Nephron progenitor cell (in vitro differentiated cells): ENCODE data around the gene PRCP.
"Not testable (repeated sequence)": the region's sequence is repeated elsewhere in the genome, so short reads cannot be mapped to it uniquely, and the experiment has no call there.

Experiments used
- DNase-seq: peaks from one replicate; pipeline ENCODE4 v3.0.0; 2021
- H3K27ac Mint-ChIP-seq: 2 replicates; pipeline ENCODE4 v1.8.0; 2021; ENCODE audit warnings: mild to moderate bottlenecking, moderate library complexity, mixed read lengths
- H3K27me3 Mint-ChIP-seq: 2 replicates; pipeline ENCODE4 v1.8.0; 2021; ENCODE audit warnings: mild to moderate bottlenecking, low read depth, mixed read lengths; ENCODE audit not compliant: poor library complexity
- H3K36me3 Mint-ChIP-seq: 2 replicates; pipeline ENCODE4 v1.8.0; 2021; ENCODE audit warnings: low read depth, mixed read lengths
- H3K4me1 Mint-ChIP-seq: 2 replicates; pipeline ENCODE4 v1.8.0; 2021; ENCODE audit warnings: mixed read lengths
- H3K4me3 Mint-ChIP-seq: 2 replicates; pipeline ENCODE4 v1.8.0; 2021; ENCODE audit warnings: mild to moderate bottlenecking, moderate library complexity, mixed read lengths
- H3K9me3 Mint-ChIP-seq: 2 replicates; pipeline ENCODE4 v1.8.0; 2021; ENCODE audit warnings: mild to moderate bottlenecking, moderate library complexity, mixed read lengths
- TF ChIP-seq, protein P1 (sequence below): fragments of 200-600 bp; sonication (generic); IDR thresholded peaks from 2 replicates; pipeline ENCODE4 v1.5.0; 2021; ENCODE audit warnings: antibody characterized with exemption

PRCP gene

DNA sequence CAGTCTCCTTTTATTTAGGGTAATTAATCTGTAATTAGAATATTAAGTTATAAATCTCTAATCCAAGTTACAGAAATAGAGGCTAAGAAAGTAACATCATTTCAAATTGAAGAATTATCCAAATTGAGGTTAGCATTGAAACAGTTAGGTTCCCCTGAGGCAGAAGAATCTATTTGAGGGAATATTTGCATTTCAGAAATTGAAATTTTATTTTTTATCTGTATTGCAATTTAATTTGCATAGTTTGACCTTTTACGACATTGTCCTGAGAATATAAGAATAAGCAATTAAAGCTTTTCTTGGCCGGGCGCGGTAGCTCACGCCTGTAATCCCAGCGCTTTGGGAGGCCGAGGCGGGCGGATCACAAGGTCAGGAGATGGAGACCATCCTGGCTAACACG lies 28.9 kb upstream of the PRCP start:
- Mint-ChIP-seq H3K27ac (no peak overlapping the region), H3K4me3 (no peak overlapping the region), H3K27me3 (no peaks in the 10 kb centered on the region), H3K9me3 (no peaks in the 10 kb centered on the region), H3K36me3 (peaks cover 45% of the 10 kb centered on the region), H3K4me1 (no peaks in the 10 kb centered on the region)
- no peak for DNase-seq
- TF ChIP-seq, protein P1, sequence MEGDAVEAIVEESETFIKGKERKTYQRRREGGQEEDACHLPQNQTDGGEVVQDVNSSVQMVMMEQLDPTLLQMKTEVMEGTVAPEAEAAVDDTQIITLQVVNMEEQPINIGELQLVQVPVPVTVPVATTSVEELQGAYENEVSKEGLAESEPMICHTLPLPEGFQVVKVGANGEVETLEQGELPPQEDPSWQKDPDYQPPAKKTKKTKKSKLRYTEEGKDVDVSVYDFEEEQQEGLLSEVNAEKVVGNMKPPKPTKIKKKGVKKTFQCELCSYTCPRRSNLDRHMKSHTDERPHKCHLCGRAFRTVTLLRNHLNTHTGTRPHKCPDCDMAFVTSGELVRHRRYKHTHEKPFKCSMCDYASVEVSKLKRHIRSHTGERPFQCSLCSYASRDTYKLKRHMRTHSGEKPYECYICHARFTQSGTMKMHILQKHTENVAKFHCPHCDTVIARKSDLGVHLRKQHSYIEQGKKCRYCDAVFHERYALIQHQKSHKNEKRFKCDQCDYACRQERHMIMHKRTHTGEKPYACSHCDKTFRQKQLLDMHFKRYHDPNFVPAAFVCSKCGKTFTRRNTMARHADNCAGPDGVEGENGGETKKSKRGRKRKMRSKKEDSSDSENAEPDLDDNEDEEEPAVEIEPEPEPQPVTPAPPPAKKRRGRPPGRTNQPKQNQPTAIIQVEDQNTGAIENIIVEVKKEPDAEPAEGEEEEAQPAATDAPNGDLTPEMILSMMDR, result no peak

- no peaks in the 10 kb centered on the region for H3K4me1 Mint-ChIP-seq
- no peaks in the 10 kb centered on the region for H3K9me3 Mint-ChIP-seq
- peaks cover 42% of the 10 kb centered on the region for H3K36me3 Mint-ChIP-seq
- peak; percentile 16 for DNase-seq
- H3K27ac Mint-ChIP-seq, result no peak overlapping the region
- H3K4me3 Mint-ChIP-seq, result no peak overlapping the region
- H3K27me3 Mint-ChIP-seq, result no peaks in the 10 kb centered on the region
- TF ChIP-seq, protein P1, result peak; percentile 77
Observed at GRCh38 chr11:82927264-82927880, 27.1 kb upstream of the PRCP start.

DNA sequence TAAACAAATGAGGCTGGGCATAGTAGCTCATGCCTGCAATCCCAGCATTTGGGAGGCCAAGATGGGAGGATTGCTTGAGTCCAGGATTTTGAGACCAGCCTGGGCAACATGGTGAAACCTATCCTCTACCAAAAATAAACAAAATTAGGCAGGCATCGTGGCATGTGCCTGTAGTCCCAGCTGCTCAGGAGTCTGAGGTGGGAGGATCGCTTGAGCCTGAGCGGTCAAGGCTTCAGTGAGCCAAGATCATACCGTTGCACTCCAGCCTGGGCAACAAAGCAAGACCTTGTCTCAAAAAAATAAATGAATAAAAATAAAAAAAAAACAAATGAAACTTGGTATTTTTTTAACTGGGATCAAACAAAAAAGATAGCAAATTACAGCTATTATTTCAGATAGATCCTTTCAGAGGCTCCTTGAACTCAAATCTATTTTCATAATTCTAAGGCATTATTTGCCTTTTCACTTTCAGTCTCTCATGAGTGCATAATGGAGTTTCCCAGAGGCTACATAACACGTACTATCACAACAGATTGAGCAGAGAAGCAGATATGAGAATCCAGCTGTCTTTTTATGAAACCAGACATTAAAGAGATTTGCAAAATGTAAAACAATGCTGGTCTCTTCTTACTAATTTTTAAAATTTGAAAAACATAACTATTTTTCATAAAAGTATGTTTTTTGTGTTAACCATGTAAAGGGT lies 24.4 kb upstream of the PRCP start:
- Mint-ChIP-seq H3K4me3 (no peak overlapping the region), H3K27me3 (no peaks in the 10 kb centered on the region), H3K36me3 (peaks cover 59% of the 10 kb centered on the region), H3K4me1 (no peaks in the 10 kb centered on the region), H3K27ac (no peak overlapping the region), H3K9me3 (peaks cover 7% of the 10 kb centered on the region)
- TF ChIP-seq, protein P1, result no peak
- DNase-seq, result no peak

DNA sequence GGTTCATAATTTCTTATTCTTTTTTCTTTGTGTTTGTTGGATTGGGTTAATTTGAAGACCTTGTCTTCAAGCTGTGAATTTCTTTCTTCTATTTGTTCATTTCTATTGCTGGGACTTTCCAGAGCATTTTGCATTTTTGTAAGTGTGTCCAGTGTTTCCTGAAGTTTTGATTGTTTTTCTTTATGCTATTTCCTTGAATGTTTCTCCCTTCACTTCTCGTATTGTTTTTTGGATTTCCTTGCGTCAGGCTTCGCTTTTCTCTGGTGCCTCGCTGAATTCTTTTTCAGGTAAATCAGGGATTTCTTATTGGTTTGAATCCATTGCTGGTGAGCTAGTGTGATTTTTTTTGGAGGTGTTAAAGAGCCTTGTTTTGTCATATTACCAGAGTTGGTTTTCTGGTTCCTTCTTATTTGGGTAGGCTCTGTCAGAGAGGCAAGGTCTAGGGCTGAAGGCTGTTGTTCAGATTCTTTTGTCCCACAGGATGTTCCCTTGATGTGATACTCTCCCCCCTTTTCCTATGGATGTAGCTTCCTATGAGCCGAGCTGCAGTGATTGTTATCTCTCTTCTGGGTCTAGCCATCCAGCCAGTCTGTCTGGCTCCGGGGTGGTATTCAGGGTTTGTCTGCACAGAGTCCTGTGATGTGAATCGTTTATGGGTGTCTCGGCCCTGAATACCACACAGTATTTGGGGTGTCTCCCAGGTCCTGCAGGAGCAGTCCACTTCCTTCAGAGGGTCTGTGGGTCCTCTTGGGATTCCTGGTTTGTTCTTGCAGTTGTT lies 22.4 kb upstream of the PRCP start:
- not testable (repeated sequence) for H3K27ac Mint-ChIP-seq, DNase-seq
- H3K36me3 Mint-ChIP-seq, result peaks cover 70% of the 10 kb centered on the region

DNA sequence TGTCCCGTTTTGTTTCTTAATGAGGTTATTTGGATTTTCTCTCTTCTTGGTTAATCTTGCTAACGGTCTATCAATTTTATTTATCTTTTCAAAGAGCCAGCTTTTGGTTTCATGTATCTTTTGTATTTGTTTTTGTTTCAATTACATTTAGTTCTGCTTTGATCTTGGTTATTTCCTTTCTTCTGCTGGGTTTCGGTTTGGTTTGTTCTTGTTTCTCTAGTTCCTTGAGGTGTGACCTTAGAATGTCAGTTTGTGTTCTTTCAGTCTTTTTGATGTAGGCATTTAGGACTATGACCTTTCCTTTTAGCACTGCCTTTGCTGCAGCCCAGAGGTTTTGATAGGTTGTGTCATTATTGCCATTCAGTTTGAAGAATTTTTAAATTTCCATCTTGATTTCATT lies 20.0 kb upstream of the PRCP start:
- H3K9me3 Mint-ChIP-seq, result peaks cover 26% of the 10 kb centered on the region
- not testable (repeated sequence) for H3K27me3 Mint-ChIP-seq, H3K4me3 Mint-ChIP-seq, DNase-seq, H3K4me1 Mint-ChIP-seq
- peaks cover 92% of the 10 kb centered on the region for H3K36me3 Mint-ChIP-seq
- peak overlapping the region; percentile 4 for H3K27ac Mint-ChIP-seq

More for the DNA sequence above, 22.4 kb upstream of the PRCP start:
- not testable (repeated sequence) for H3K4me1 Mint-ChIP-seq, H3K27me3 Mint-ChIP-seq, H3K4me3 Mint-ChIP-seq
- H3K9me3 Mint-ChIP-seq, result peaks cover 24% of the 10 kb centered on the region

DNA sequence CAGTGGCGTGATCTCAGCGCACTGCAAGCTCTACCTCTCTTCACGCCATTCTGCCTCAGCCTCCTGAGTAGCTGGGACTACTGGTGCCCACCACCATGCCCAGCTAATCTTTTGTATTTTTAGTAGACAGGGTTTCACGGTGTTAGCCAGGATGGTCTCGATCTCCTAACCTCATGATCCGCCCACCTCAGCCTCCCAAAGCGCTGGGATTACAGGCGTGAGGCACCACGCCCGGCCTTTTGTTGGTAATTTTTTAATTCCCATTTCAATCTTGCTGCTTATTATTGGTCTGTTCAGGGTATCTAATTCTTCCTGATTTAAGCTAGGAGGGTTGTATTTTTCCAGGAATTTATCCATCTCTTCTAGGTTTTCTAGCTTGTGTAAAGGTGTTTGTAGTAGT lies 19.6 kb upstream of the PRCP start:
- Mint-ChIP-seq H3K27ac (peak overlapping the region; percentile 4), H3K9me3 (peaks cover 26% of the 10 kb centered on the region), H3K36me3 (peaks cover 93% of the 10 kb centered on the region)
- H3K4me1 Mint-ChIP-seq, DNase-seq, H3K27me3 Mint-ChIP-seq, H3K4me3 Mint-ChIP-seq: not testable (repeated sequence)

GRCh38 chr11:82909015-82909640 lies 8.9 kb upstream of the PRCP start:
- no peak for DNase-seq
- peaks cover 34% of the 10 kb centered on the region for H3K9me3 Mint-ChIP-seq
- H3K4me3 Mint-ChIP-seq, result no peak overlapping the region
- no peaks in the 10 kb centered on the region for H3K27me3 Mint-ChIP-seq
- peak overlapping the region; percentile 20 for H3K27ac Mint-ChIP-seq
- H3K4me1 Mint-ChIP-seq, result peaks cover 29% of the 10 kb centered on the region
- TF ChIP-seq, protein P1, result no peak
- H3K36me3 Mint-ChIP-seq, result peaks cover 39% of the 10 kb centered on the region
